HL-60 (cell line): ENCODE data around the gene SCYL3.

ENCODE experiments used
- CTCF ChIP-seq: IDR thresholded peaks from one replicate; pipeline ENCODE4 v1.5.1; 2011; ENCODE audit warnings: low read length, control low read depth, inconsistent platforms; ENCODE audit not compliant: insufficient read depth
- GABPA ChIP-seq: IDR thresholded peaks from 2 replicates; pipeline ENCODE4 v1.6.1; 2012; ENCODE audit warnings: low read depth
- POLR2AphosphoS5 ChIP-seq: IDR thresholded peaks from 2 replicates; pipeline ENCODE4 v1.6.1; 2012; ENCODE audit warnings: low read depth
- REST ChIP-seq: IDR thresholded peaks from 2 replicates; pipeline ENCODE4 v1.6.1; 2012; ENCODE audit warnings: low read depth; ENCODE audit not compliant: insufficient replicate concordance
- SPI1 ChIP-seq: IDR thresholded peaks from 2 replicates; pipeline ENCODE4 v1.6.1; 2012; ENCODE audit warnings: low read depth, mild to moderate bottlenecking, borderline replicate concordance

- TF ChIP-seq GABPA (no peak), CTCF (no peak), SPI1 (no peak), POLR2AphosphoS5 (no peak), REST (no peak)
These were observed 889 bp upstream of the SCYL3 start for GRCh38 chr1:169894424-169895145.
